SK-N-MC (cell line): Measurements from ENCODE around the gene ZNF576.

Experiments
- DNase-seq: peaks from one replicate; pipeline ENCODE4 v3.0.0-alpha.2; 2011; ENCODE audit warnings: low read depth, low spot score
- H3K27ac ChIP-seq: fragments of 200-600 bp; sonication (generic); 2 replicates; pipeline ENCODE4 v1.5.1; 2016; ENCODE audit warnings: mixed run types
- H3K36me3 ChIP-seq: fragments of 200-600 bp; sonication (generic); 2 replicates; pipeline ENCODE4 v1.6.1; 2017; ENCODE audit warnings: antibody characterized with exemption, low read length, mixed read lengths; ENCODE audit not compliant: insufficient read depth
- H3K4me3 ChIP-seq: fragments of 200-600 bp; sonication (generic); 2 replicates; pipeline ENCODE4 v1.5.1; 2016
- H3K9ac ChIP-seq: fragments of 200-600 bp; sonication (generic); 2 replicates; pipeline ENCODE4 v1.8.0; 2017; ENCODE audit warnings: mixed run types, mixed read lengths; ENCODE audit not compliant: insufficient read length
- H3K9me3 ChIP-seq: fragments of 200-600 bp; sonication (generic); 2 replicates; pipeline ENCODE4 v1.6.1; 2017; ENCODE audit warnings: low read depth, mild to moderate bottlenecking, antibody characterized with exemption, low read length, moderate library complexity, mixed read lengths
- EZH2 ChIP-seq: fragments of 200-600 bp; sonication (generic); IDR thresholded peaks from one replicate; pipeline ENCODE4 v1.6.1; 2017; ENCODE audit warnings: antibody characterized with exemption
- FOXP2 ChIP-seq: optimal IDR thresholded peaks from 2 replicates; pipeline ENCODE3; 2011; ENCODE audit warnings: mild to moderate bottlenecking, moderate library complexity; ENCODE audit not compliant: insufficient read depth; ENCODE audit errors: extremely low read length, control extremely low read depth
- POLR2AphosphoS5 ChIP-seq: IDR thresholded peaks from 2 replicates; pipeline ENCODE4 v1.6.1; 2012; ENCODE audit warnings: mild to moderate bottlenecking, low read depth, low read length, borderline replicate concordance

ZNF576 gene

DNA sequence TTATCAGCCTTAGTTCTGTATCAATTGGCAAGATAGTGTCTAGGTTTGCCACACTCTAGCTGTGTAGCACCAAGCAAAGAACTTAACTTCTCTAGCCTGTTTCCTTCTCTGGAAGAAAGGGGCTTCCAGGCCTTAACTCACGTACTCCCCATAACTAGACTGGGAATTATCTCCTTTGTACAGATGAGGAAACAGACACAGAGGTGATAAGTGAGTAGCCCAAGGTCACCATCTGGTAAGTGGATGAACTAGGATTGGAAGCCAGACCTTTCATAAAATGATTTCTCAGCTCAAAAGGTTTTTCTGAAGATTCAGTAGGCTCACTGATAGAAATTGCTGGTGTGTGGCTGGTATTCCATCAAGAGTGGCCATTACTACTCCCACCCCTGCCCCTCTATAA is 19.9 kb downstream of the ZNF576 start:
- TF ChIP-seq POLR2AphosphoS5: no peak
- no peak for TF ChIP-seq EZH2
- no peak for TF ChIP-seq FOXP2
- H3K9me3 ChIP-seq: no peaks in the 10 kb centered on the region
- DNase-seq: no peak
- H3K36me3 ChIP-seq: peaks cover 21% of the 10 kb centered on the region; the same call in 1 of the 2 replicates
- no peak overlapping the region for H3K9ac ChIP-seq
- no peak overlapping the region for H3K4me3 ChIP-seq
- peak overlapping the region; percentile 6; the same call in 1 of the 2 replicates for H3K27ac ChIP-seq

DNA sequence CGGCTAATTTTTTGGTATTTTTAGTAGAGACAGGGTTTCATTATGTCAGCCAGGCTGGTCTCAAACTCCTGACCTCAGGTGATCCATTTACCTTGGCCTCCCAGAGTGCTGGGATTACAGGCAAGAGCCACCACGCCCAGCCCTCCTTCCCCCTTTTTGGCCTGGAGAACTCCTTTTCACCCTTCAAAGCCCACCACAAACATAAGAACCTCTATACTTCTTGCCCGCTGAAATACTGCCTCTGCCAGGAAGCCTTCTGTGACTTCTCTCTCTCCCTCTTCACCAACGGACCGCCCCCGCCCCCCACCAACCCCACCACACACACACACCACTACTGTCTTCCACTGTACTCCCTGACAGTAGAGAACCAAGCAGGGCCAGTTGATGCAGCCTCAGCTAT is 20.6 kb downstream of the ZNF576 start:
- Histone ChIP-seq H3K4me3 (no peak overlapping the region), H3K27ac (no peak overlapping the region), H3K9ac (no peak overlapping the region), H3K36me3 (peaks cover 16% of the 10 kb centered on the region; the same call in 1 of the 2 replicates), H3K9me3 (no peaks in the 10 kb centered on the region)
- TF ChIP-seq POLR2AphosphoS5 (no peak), EZH2 (no peak), FOXP2 (no peak)
- no peak for DNase-seq

DNA sequence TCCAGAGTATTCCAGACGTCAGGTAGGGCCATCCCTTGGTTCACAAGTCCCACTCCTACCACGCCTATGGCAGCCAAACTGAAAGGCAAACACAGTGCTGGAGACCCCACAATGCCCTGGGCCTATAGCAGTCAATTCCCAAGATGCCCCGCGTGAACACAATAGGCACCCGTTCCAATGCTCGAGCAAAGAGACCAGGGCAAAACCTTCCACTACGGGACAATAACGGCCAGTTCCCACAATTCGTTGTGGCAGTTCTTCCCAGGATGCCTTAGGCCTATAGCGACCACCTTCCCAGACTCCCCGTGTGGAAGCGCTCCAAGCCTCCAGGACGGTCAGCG is 22.5 kb downstream of the ZNF576 start:
- Histone ChIP-seq H3K4me3 (peak overlapping the region; percentile 89), H3K36me3 (no peaks in the 10 kb centered on the region; the same call in 1 of the 2 replicates), H3K9ac (peak overlapping the region; percentile 94), H3K27ac (peak overlapping the region; percentile 98), H3K9me3 (no peaks in the 10 kb centered on the region)
- TF ChIP-seq EZH2 (no peak), POLR2AphosphoS5 (no peak), FOXP2 (no peak)
- DNase-seq: no peak

DNA sequence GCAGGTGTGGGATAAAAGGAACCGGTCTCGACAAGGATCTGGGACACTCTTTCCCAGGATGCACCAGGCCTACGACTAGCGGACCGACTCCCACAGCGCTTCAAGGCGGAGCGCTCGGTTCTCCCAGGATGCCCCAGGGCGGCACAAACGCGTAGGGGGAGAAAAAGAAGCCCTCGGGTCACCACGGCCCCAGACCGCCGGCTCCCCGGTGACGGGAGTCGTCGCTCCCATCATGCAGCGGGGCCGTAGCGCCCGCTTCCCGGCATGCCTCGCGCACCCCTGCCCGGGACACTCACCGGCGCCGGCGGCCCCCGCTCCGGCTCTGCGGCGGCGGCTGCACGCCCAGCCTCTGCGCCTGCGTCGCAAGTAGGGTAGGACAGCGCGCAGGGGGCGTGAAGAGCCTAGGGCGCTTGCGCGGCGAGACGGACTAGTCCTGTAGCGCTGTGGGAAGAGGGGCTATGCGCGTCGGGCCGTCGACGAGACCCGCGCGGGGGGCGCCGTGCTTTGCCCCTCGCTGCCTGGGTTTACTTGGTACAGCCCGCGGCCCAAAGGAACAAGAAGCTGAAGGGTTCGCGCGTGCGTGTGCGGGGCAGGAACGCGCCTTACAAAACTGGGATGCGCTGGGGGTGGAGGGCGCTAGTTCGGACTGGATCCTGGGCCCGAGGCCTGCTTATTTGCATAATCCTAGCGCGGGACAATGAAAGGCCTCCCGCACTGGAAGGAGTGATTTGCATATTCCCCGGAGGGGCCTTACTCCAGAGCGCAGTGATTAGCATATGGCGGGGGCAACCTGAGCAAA is 23.1 kb downstream of the ZNF576 start, which contains the start of gene ZNF428:
Gene ZNF428 (minus strand): TSS at position 368 of the 799 bp plus-strand sequence. CDS start 5,325 bp downstream, outside the sequence.
- TF ChIP-seq POLR2AphosphoS5 (peak; percentile 63), EZH2 (no peak), FOXP2 (no peak)
- no peaks in the 10 kb centered on the region for H3K9me3 ChIP-seq
- peak within 1 kb of the TSS; percentile 89 for H3K4me3 ChIP-seq
- peak within 1 kb of the TSS; percentile 94 for H3K9ac ChIP-seq
- peak; percentile 90 for DNase-seq
- peak within 1 kb of the TSS; percentile 98 for H3K27ac ChIP-seq
- peaks cover 4% of the 10 kb centered on the region for H3K36me3 ChIP-seq

DNA sequence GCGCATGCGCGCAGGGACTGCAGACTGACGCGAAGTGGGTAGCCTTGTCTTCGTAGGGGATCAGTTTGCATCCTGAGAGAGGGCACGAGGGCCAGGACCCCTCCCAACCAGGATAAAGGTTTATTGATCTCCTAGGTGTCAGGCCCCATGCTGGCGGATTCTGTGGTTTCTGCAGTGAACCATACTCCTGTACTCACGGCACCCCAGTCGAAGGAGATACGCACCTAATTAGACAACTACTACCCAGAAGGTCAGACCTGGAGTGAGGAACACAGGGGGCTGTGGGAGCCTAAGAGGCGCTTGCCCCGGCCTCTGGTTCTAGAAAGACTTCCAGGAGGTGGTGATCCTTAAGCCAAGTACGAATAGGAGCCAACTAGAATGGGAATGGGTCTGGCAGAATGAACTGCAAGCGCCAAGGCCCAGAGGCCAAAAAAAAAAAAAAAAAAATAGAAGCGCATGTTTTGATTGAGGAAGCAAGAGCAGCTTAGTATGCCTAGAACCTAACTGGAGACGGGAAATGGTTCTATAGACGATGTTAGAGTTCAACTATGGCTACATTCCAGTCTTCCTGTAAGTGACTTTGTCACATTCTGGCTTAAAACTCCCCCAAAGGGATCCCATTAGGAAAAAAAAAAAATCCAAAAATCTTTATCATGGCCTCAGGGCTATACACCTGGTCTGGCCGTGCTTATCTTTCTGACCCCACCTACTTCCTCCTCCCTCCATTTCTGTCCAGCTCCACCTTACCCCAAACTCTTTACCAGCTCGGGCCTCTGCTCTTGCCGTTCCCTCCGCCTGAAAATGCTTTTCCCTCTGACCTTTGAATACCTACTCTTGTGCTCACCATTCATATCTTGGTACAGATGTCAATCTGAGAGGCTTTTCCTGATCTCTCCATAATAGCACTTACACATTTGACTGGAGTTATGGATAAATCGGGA is 23.9 kb downstream of the ZNF576 start:
- peak overlapping the region; percentile 89 for H3K4me3 ChIP-seq
- TF ChIP-seq EZH2 (no peak), FOXP2 (no peak), POLR2AphosphoS5 (no peak)
- no peaks in the 10 kb centered on the region for H3K9me3 ChIP-seq
- H3K9ac ChIP-seq: peak overlapping the region; percentile 94
- peak overlapping the region; percentile 98 for H3K27ac ChIP-seq
- H3K36me3 ChIP-seq: peaks cover 7% of the 10 kb centered on the region
- DNase-seq: no peak

DNA sequence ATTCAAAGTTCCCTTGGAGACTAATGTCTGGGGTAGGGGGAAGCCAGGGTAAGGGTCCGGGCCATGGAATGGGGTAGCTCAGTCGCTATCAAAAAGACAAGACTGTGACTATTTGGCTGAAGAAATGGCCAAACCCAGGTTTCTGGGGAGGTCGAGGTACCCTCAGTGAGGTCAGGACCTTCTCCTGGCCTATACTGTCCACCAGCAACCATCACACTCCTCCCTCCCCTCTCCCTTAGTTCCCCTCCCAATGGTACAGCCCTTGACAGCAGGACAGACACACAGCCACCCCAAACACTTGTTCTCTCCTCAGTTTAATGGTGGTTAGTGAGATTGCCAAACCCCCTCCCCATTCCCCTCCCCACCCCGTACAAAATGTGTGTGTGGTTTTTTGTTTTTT is 25.7 kb downstream of the ZNF576 start:
- H3K4me3 ChIP-seq: no peak overlapping the region
- no peak overlapping the region for H3K9ac ChIP-seq

DNA sequence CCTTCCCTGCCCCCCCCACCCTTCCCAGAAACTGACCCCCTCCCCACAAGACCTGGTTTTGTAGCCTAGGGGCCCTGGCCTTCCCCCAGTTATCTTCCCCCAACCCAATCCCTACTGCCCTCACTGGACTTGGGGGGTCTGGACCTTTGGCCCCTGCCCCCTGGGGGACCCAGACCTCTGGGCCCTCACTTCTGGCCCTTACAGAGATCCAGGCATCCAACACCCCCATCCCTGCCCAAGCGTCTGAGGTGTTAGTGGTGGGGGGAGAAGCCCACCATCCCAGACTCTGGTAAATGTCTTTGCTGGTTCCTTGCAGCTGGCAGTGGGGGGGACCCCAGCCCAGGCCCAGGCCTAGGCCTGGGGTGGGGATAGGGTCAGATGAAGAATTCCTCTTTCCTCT is 26.6 kb downstream of the ZNF576 start:
- H3K27ac ChIP-seq: no peak overlapping the region
- peaks cover 7% of the 10 kb centered on the region for H3K36me3 ChIP-seq
- no peak for DNase-seq
- H3K4me3 ChIP-seq: no peak overlapping the region
- no peak overlapping the region for H3K9ac ChIP-seq
- no peaks in the 10 kb centered on the region for H3K9me3 ChIP-seq
- TF ChIP-seq EZH2 (no peak), POLR2AphosphoS5 (no peak), FOXP2 (no peak)

More for the DNA sequence above, 25.7 kb downstream of the ZNF576 start:
- H3K9me3 ChIP-seq: no peaks in the 10 kb centered on the region
- H3K36me3 ChIP-seq: peaks cover 7% of the 10 kb centered on the region
- H3K27ac ChIP-seq: peak overlapping the region; percentile 54
- no peak for DNase-seq
- no peak for TF ChIP-seq FOXP2
- TF ChIP-seq POLR2AphosphoS5: no peak
- no peak for TF ChIP-seq EZH2

DNA sequence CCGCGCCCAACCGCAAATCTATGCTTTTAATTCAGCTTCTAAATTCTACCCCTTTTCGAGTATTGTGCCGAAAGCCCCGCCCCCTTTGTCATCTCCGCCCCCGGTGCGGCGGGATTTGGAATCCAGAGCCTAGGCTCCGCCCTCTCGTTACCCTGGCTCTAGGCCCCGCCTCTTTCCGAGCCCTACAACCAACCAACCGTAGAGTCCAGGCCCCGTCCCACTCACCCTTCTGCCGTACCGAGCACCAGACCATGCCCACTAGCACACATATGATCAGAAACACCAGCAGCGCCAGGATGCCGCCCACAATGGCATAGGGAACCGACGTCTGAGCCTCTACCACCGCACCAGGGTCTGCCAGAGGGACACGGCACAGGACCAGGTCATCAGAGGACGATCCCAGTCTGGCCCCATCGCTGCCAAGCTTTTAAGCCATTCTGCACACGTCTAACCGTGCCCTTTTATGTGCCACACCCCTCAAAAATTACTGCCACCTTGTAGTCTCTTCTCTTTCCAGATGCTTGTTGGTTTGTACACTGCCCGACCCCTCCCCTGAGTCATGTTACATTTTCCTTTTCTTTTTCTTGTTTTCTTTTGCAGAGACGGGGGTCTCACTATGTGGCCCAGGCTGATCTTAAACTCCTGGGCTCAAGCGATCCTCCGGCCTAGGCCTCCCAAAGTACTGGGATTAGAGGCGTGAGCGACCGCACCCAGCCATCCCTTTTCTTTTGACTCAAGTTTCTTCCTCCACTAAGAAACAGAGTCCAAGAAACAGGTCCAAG is 27.7 kb downstream of the ZNF576 start:
- DNase-seq: no peak
- TF ChIP-seq POLR2AphosphoS5: no peak
- TF ChIP-seq EZH2: no peak
- TF ChIP-seq FOXP2: no peak
- 0 out of 2 replicates have a peak overlapping the region, but pooled peaks have one; percentile 42 for H3K27ac ChIP-seq
- no peak overlapping the region for H3K9ac ChIP-seq
- peaks cover 7% of the 10 kb centered on the region for H3K36me3 ChIP-seq
- H3K9me3 ChIP-seq: no peaks in the 10 kb centered on the region
- H3K4me3 ChIP-seq: no peak overlapping the region
